Gastroesophageal sphincter (tissue), 4 donors: ENCODE data around the gene CA6. TPM values are rescaled to one million over a fixed set of nuclear protein-coding genes. Genes with fewer than 3 reads are reported as not detected.
"Not testable (repeated sequence)": the region's sequence is repeated elsewhere in the genome, so short reads cannot be mapped to it uniquely, and the experiment has no call there.

ENCODE experiments used
- ATAC-seq: fragments of 150-250 bp; one replicate; pipeline ENCODE4 v1.9.1; 2016; ENCODE audit warnings: mild to moderate bottlenecking, moderate library complexity
- H3K27ac ChIP-seq, 4 donors: fragments of 200-600 bp; sonication (generic) in 3 of 4; 1 replicate in 3 of 4; 2 replicates in 1 of 4; pipeline ENCODE4 v1.5.1; 2016 to 2019
- H3K27me3 ChIP-seq: fragments of 200-600 bp; sonication (generic); one replicate; pipeline ENCODE4 v1.5.1; 2019
- H3K36me3 ChIP-seq, 2 donors: fragments of 200-600 bp; sonication (generic); one replicate each; pipeline ENCODE4 v1.5.1; 2019; ENCODE audit warnings: control low read depth in 1 of 2
- H3K4me1 ChIP-seq, 3 donors: fragments of 200-600 bp; sonication (generic); 1 replicate in 2 of 3; 2 replicates in 1 of 3; pipeline ENCODE4 v1.5.1; 2016 to 2019; ENCODE audit warnings: control low read depth in 2 of 3
- H3K4me3 ChIP-seq, 2 donors: fragments of 200-600 bp; sonication (generic); one replicate each; pipeline ENCODE4 v1.5.1; 2019; ENCODE audit warnings: mild to moderate bottlenecking in 1 of 2, moderate library complexity in 1 of 2
- H3K9me3 ChIP-seq, 3 donors: fragments of 200-600 bp; sonication (generic); one replicate each; pipeline ENCODE4 v1.5.1; 2017 to 2019; ENCODE audit warnings: control low read depth in 2 of 3
- EP300 ChIP-seq: sonication (generic); formaldehyde crosslinking; IDR thresholded peaks from one replicate; pipeline ENCODE4 v1.6.1; 2017; ENCODE audit warnings: antibody characterized with exemption, mild to moderate bottlenecking
- POLR2A ChIP-seq, 2 donors: fragments of 450-650 bp; IDR thresholded peaks; one replicate each; pipeline ENCODE4 v1.6.1; 2017; ENCODE audit warnings: antibody characterized with exemption in 2 of 2, mild to moderate bottlenecking in 2 of 2, moderate library complexity in 1 of 2
- POLR2AphosphoS5 ChIP-seq: sonication (generic); formaldehyde crosslinking; IDR thresholded peaks from one replicate; pipeline ENCODE4 v1.6.1; 2017; ENCODE audit warnings: antibody characterized with exemption
- WGBS, 2 donors: methylation state at CpG; one replicate each; pipeline ENCODE4 v1.1.5; 2018; ENCODE audit warnings: low coverage in 1 of 2; 5-methylcytosine and 5-hydroxymethylcytosine counted together
- total RNA-seq, 4 donors: library from RNA; depleted of rRNA; stranded (reverse); fragments of >200 nt; gene quantifications; one replicate each; pipeline ENCODE4 v1.1.0, GENCODE V29; 2016
- TF ChIP-seq, protein P1 (sequence below), 4 experiments: fragments of 200-600 bp in 2 of 4; fragments of 450-650 bp in 2 of 4; sonication (generic) in 1 of 4; IDR thresholded peaks; one replicate each; pipeline ENCODE4 v1.5.1; 2017 to 2019; ENCODE audit warnings: antibody characterized with exemption in 4 of 4, mild to moderate bottlenecking in 2 of 4, moderate library complexity in 2 of 4

CA6 gene
- total RNA-seq, 4 donors from 2014 or later: not detected

GRCh38 chr1:8962812-8963530, 17.3 kb downstream of the CA6 start:
- Histone ChIP-seq H3K36me3 (no peaks in the 10 kb centered on the region), H3K4me3 (no peak overlapping the region), H3K9me3 (peaks cover 0 to 3% (median 0%) of the 10 kb centered on the region in 3 donors), H3K27ac (no peak overlapping the region), H3K27me3 (no peaks in the 10 kb centered on the region), H3K4me1 (no peaks in the 10 kb centered on the region)
- 42 to 46% methylated on average over 8 to 10 of the region's 13 CpGs for WGBS, 2 donors
- ATAC-seq: no peak
- TF ChIP-seq, protein P1, sequence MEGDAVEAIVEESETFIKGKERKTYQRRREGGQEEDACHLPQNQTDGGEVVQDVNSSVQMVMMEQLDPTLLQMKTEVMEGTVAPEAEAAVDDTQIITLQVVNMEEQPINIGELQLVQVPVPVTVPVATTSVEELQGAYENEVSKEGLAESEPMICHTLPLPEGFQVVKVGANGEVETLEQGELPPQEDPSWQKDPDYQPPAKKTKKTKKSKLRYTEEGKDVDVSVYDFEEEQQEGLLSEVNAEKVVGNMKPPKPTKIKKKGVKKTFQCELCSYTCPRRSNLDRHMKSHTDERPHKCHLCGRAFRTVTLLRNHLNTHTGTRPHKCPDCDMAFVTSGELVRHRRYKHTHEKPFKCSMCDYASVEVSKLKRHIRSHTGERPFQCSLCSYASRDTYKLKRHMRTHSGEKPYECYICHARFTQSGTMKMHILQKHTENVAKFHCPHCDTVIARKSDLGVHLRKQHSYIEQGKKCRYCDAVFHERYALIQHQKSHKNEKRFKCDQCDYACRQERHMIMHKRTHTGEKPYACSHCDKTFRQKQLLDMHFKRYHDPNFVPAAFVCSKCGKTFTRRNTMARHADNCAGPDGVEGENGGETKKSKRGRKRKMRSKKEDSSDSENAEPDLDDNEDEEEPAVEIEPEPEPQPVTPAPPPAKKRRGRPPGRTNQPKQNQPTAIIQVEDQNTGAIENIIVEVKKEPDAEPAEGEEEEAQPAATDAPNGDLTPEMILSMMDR (IDR thresholded peaks at IDR 0.05): peak in 1 of 4 experiments; percentile 26
- TF ChIP-seq EP300: no peak
- no peak for TF ChIP-seq POLR2AphosphoS5
- TF ChIP-seq POLR2A (IDR thresholded peaks at IDR 0.05): no peak

GRCh38 chr1:8963963-8964362, 18.3 kb downstream of the CA6 start:
- Histone ChIP-seq H3K9me3 (peaks cover 0 to 3% (median 0%) of the 10 kb centered on the region in 3 donors), H3K4me3 (no peak overlapping the region), H3K27me3 (no peaks in the 10 kb centered on the region), H3K4me1 (no peaks in the 10 kb centered on the region), H3K27ac (no peak overlapping the region), H3K36me3 (no peaks in the 10 kb centered on the region)
- TF ChIP-seq EP300 (no peak), POLR2AphosphoS5 (no peak), POLR2A (IDR thresholded peaks at IDR 0.05) (no peak)
- TF ChIP-seq, protein P1 (IDR thresholded peaks at IDR 0.05): no peak
- 66 to 82% methylated on average over 4 to 7 of the region's 8 CpGs for whole genome bisulfite sequencing, 2 donors
- no peak for ATAC-seq

GRCh38 chr1:8965121-8965820, 19.6 kb downstream of the CA6 start:
- no peak overlapping the region for H3K27ac ChIP-seq
- no peak for ATAC-seq
- H3K4me1 ChIP-seq: no peaks in the 10 kb centered on the region
- WGBS, 2 donors: 90 to 95% methylated on average over 8 to 12 of the region's 16 CpGs
- no peaks in the 10 kb centered on the region for H3K27me3 ChIP-seq
- no peak for TF ChIP-seq EP300
- TF ChIP-seq POLR2AphosphoS5: no peak
- no peak for TF ChIP-seq POLR2A (IDR thresholded peaks at IDR 0.05)
- TF ChIP-seq, protein P1 (IDR thresholded peaks at IDR 0.05): no peak
- no peaks in the 10 kb centered on the region for H3K36me3 ChIP-seq
- no peak overlapping the region for H3K4me3 ChIP-seq
- no peaks in the 10 kb centered on the region for H3K9me3 ChIP-seq

DNA sequence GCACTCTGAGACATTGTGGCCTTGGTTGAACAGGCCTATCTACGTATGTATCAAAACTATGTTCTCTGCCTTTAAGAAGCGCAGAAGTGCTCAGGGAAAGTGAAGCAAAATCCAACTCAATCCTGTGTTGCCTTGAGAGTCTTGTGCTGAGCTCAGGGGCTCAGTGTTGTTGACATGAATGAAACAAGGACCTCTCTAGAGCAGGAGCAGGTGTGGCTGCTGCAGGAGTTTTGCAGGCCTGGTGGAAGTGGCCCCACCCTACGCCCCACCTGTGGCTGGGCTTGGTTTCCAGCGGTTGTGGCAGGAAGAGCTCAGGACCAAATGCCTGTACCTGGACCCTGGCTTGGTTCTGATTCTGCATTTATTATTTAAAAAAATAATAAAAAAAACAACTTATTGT, 20.9 kb downstream of the CA6 start:
- H3K36me3 ChIP-seq: no peaks in the 10 kb centered on the region
- WGBS, 2 donors: 90 to 100% methylated on average over 3 of the region's 4 CpGs
- H3K4me3 ChIP-seq: no peak overlapping the region
- TF ChIP-seq, protein P1 (IDR thresholded peaks at IDR 0.05): no peak
- TF ChIP-seq POLR2AphosphoS5 (no peak), EP300 (no peak), POLR2A (IDR thresholded peaks at IDR 0.05) (no peak)
- H3K27me3 ChIP-seq: no peaks in the 10 kb centered on the region
- ATAC-seq: no peak
- H3K27ac ChIP-seq: no peak overlapping the region
- H3K4me1 ChIP-seq: no peaks in the 10 kb centered on the region
- H3K9me3 ChIP-seq: no peaks in the 10 kb centered on the region

DNA sequence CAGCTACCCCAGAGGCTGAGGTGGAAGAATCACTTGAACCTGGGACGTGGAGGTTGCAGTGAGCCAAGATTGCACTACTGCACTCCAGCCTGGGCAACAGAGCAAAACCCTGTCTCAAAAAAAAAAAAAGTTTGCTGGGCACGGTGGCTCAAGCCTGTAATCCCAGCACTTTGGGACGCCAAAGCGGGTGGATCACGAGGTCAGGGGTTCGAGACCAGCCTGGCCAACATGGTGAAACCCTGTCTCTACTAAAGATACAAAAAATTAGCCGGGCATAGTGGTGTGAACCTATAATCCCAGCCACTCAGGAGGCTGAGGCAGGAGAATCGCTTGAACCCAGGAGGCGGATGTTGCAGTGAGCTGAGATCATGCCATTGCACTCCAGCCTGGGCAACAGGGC, 23.2 kb downstream of the CA6 start:
- WGBS, 2 donors: 96 to 100% methylated on average over 2 to 9 of the region's 9 CpGs
- not testable (repeated sequence) for H3K27ac ChIP-seq, H3K4me3 ChIP-seq, H3K9me3 ChIP-seq, H3K27me3 ChIP-seq, H3K36me3 ChIP-seq, ATAC-seq, H3K4me1 ChIP-seq
